MM.1S (cell line): ENCODE results near the gene KAT14.
"Not testable (repeated sequence)": the region's sequence is repeated elsewhere in the genome, so short reads cannot be mapped to it uniquely, and the experiment has no call there.

Experiments
- DNase-seq: peaks from one replicate; pipeline ENCODE4 v3.0.0-alpha.2; 2015
- H2AFZ ChIP-seq: fragments of 300-600 bp; sonication (generic); 2 replicates; pipeline ENCODE4 v1.6.0; 2016; ENCODE audit warnings: antibody characterized with exemption, low read length
- H3F3A ChIP-seq: fragments of 300-600 bp; sonication (generic); 2 replicates; pipeline ENCODE4 v1.6.1; 2016; ENCODE audit warnings: mild to moderate bottlenecking, antibody characterized with exemption, low read length, moderate library complexity, mixed read lengths; ENCODE audit not compliant: insufficient read depth
- H3K27ac ChIP-seq: fragments of 300-600 bp; sonication (generic); 2 replicates; pipeline ENCODE4 v1.5.1; 2016; ENCODE audit warnings: mild to moderate bottlenecking, low read length
- H3K27me3 ChIP-seq: fragments of 300-600 bp; sonication (generic); replicated peaks from 2 replicates; pipeline ENCODE4 v1.6.0; 2016; ENCODE audit warnings: low read length; ENCODE audit not compliant: insufficient read depth
- H3K36me3 ChIP-seq: fragments of 300-600 bp; sonication (generic); replicated peaks from 2 replicates; pipeline ENCODE4 v1.6.1; 2016; ENCODE audit warnings: mild to moderate bottlenecking, low read length, mixed read lengths; ENCODE audit not compliant: insufficient read depth
- H3K4me1 ChIP-seq: fragments of 300-600 bp; sonication (generic); 2 replicates; pipeline ENCODE4 v1.6.1; 2016; ENCODE audit warnings: low read length, mixed read lengths
- H3K4me2 ChIP-seq: fragments of 300-600 bp; sonication (generic); 2 replicates; pipeline ENCODE4 v1.6.0; 2016; ENCODE audit warnings: low read depth, low read length
- H3K4me3 ChIP-seq: fragments of 300-600 bp; sonication (generic); 2 replicates; pipeline ENCODE4 v1.5.1; 2016; ENCODE audit warnings: low read length, mixed read lengths
- H3K79me2 ChIP-seq: fragments of 300-600 bp; sonication (generic); 2 replicates; pipeline ENCODE4 v1.6.1; 2016; ENCODE audit warnings: mixed run types, low read length, mixed read lengths
- H3K9ac ChIP-seq: fragments of 300-600 bp; sonication (generic); 2 replicates; pipeline ENCODE4 v1.6.1; 2016; ENCODE audit warnings: low read length, mixed read lengths
- H3K9me2 ChIP-seq: fragments of 300-600 bp; sonication (generic); replicated peaks from 2 replicates; pipeline ENCODE4 v1.6.1; 2016; ENCODE audit warnings: mild to moderate bottlenecking, low read length, mixed read lengths; ENCODE audit not compliant: insufficient read depth
- H3K9me3 ChIP-seq: fragments of 300-600 bp; sonication (generic); replicated peaks from 2 replicates; pipeline ENCODE4 v1.6.1; 2016; ENCODE audit warnings: mild to moderate bottlenecking, low read length, mixed read lengths; ENCODE audit not compliant: insufficient read depth
- H4K20me1 ChIP-seq: fragments of 300-600 bp; sonication (generic); 2 replicates; pipeline ENCODE4 v1.6.1; 2016; ENCODE audit warnings: mild to moderate bottlenecking, low read length, moderate library complexity, mixed read lengths; ENCODE audit not compliant: insufficient read depth
- CTCF ChIP-seq: fragments of 300-600 bp; sonication (generic); IDR thresholded peaks from 2 replicates; pipeline ENCODE4 v1.5.1; 2016; ENCODE audit warnings: antibody characterized with exemption, low read length, mixed read lengths
- EZH2 ChIP-seq: fragments of 300-600 bp; sonication (generic); optimal IDR thresholded peaks from 2 replicates; pipeline ENCODE3; 2017; ENCODE audit warnings: low read depth, mild to moderate bottlenecking, antibody characterized with exemption, low read length, mixed read lengths
- EZH2phosphoT487 ChIP-seq: fragments of 300-600 bp; sonication (generic); IDR thresholded peaks from 2 replicates; pipeline ENCODE4 v1.6.1; 2018; ENCODE audit warnings: antibody characterized with exemption, low read length

The KAT14 gene

GRCh38 chr20:18191306-18191705 lies 53.6 kb downstream of the KAT14 start:
- H3K4me1 ChIP-seq, result no peaks in the 10 kb centered on the region
- H3K9ac ChIP-seq, result no peak overlapping the region
- H3K27me3 ChIP-seq, result no peaks in the 10 kb centered on the region
- no peaks in the 10 kb centered on the region for H3K36me3 ChIP-seq
- DNase-seq, result no peak
- H3K4me2 ChIP-seq, result no peak overlapping the region
- H3F3A ChIP-seq, result no peaks in the 10 kb centered on the region
- H2AFZ ChIP-seq, result no peak overlapping the region
- H3K4me3 ChIP-seq, result no peak overlapping the region
- TF ChIP-seq EZH2 (no peak), EZH2phosphoT487 (no peak), CTCF (no peak)
- no peaks in the 10 kb centered on the region for H3K79me2 ChIP-seq
- H3K9me3 ChIP-seq, result no peaks in the 10 kb centered on the region
- no peak overlapping the region for H3K27ac ChIP-seq
- H4K20me1 ChIP-seq, result no peaks in the 10 kb centered on the region
- no peaks in the 10 kb centered on the region for H3K9me2 ChIP-seq

- DNase-seq, H3K79me2 ChIP-seq: not testable (repeated sequence)
Observed at GRCh38 chr20:18194461-18194860, 56.8 kb downstream of the KAT14 start.

GRCh38 chr20:18195931-18196330 lies 58.3 kb downstream of the KAT14 start:
- Histone ChIP-seq H3K79me2 (no peaks in the 10 kb centered on the region), H3K4me3 (no peak overlapping the region), H3K4me1 (no peaks in the 10 kb centered on the region), H2AFZ (no peak overlapping the region), H3F3A (no peaks in the 10 kb centered on the region), H3K27me3 (no peaks in the 10 kb centered on the region), H3K9ac (no peak overlapping the region), H3K4me2 (no peak overlapping the region), H4K20me1 (no peaks in the 10 kb centered on the region), H3K27ac (no peak overlapping the region), H3K9me2 (no peaks in the 10 kb centered on the region), H3K9me3 (no peaks in the 10 kb centered on the region), H3K36me3 (no peaks in the 10 kb centered on the region)
- DNase-seq, result no peak
- TF ChIP-seq EZH2phosphoT487, result no peak
- TF ChIP-seq EZH2, result no peak
- no peak for TF ChIP-seq CTCF

More at GRCh38 chr20:18194461-18194860, 56.8 kb downstream of the KAT14 start:
- not testable (repeated sequence) for H3K4me2 ChIP-seq, H3K9ac ChIP-seq, H2AFZ ChIP-seq, H3K27me3 ChIP-seq, H3K4me3 ChIP-seq, H3F3A ChIP-seq, H3K9me3 ChIP-seq, H3K9me2 ChIP-seq, H4K20me1 ChIP-seq, H3K36me3 ChIP-seq, H3K27ac ChIP-seq, H3K4me1 ChIP-seq

- H3F3A ChIP-seq, result no peaks in the 10 kb centered on the region
- no peaks in the 10 kb centered on the region for H3K9me2 ChIP-seq
- no peak overlapping the region for H3K4me2 ChIP-seq
- H4K20me1 ChIP-seq, result no peaks in the 10 kb centered on the region
- no peak overlapping the region for H3K4me3 ChIP-seq
- H3K27me3 ChIP-seq, result no peaks in the 10 kb centered on the region
- no peak overlapping the region for H3K27ac ChIP-seq
- no peaks in the 10 kb centered on the region for H3K4me1 ChIP-seq
- no peaks in the 10 kb centered on the region for H3K79me2 ChIP-seq
- no peaks in the 10 kb centered on the region for H3K9me3 ChIP-seq
- no peak overlapping the region for H2AFZ ChIP-seq
- no peaks in the 10 kb centered on the region for H3K36me3 ChIP-seq
- no peak for DNase-seq
- no peak overlapping the region for H3K9ac ChIP-seq
- TF ChIP-seq EZH2, result no peak
- no peak for TF ChIP-seq CTCF
- TF ChIP-seq EZH2phosphoT487, result no peak
Observed at GRCh38 chr20:18197382-18198070, 59.9 kb downstream of the KAT14 start.
